ENCODE data around the gene DPH7.
"Not testable (repeated sequence)": the region's sequence is repeated elsewhere in the genome, so short reads cannot be mapped to it uniquely, and the experiment has no call there.

The DPH7 gene

GRCh38 chr9:137515338-137515724 is 63.4 kb downstream of the DPH7 start:
- no peak overlapping the region for H3K4me3 ChIP-seq
- no peak for DNase-seq (ENCODE audit: low spot score)
- H3K27ac ChIP-seq: no peak overlapping the region
- TF ChIP-seq CTCF (IDR thresholded peaks at IDR 0.05): no peak

- no peak for DNase-seq (ENCODE audit: low spot score)
- Histone ChIP-seq H3K27ac (no peak overlapping the region), H3K4me3 (no peak overlapping the region)
- no peak for TF ChIP-seq CTCF (IDR thresholded peaks at IDR 0.05)
These were observed 63.9 kb downstream of the DPH7 start for GRCh38 chr9:137514691-137515337.

- DNase-seq (ENCODE audit: low spot score); H3K4me3 ChIP-seq; H3K27ac ChIP-seq: not testable (repeated sequence)
These were observed 64.7 kb downstream of the DPH7 start for GRCh38 chr9:137513801-137514570.

GRCh38 chr9:137513136-137513535 is 65.6 kb downstream of the DPH7 start:
- not testable (repeated sequence) for H3K4me3 ChIP-seq; DNase-seq (ENCODE audit: low spot score); H3K27ac ChIP-seq

GRCh38 chr9:137511758-137512463 is 66.8 kb downstream of the DPH7 start:
- H3K4me3 ChIP-seq: no peak overlapping the region
- no peak overlapping the region for H3K27ac ChIP-seq
- DNase-seq (ENCODE audit: low spot score): no peak
- no peak for TF ChIP-seq CTCF (IDR thresholded peaks at IDR 0.05)

GRCh38 chr9:137511126-137511525 is 67.6 kb downstream of the DPH7 start:
- DNase-seq (ENCODE audit: low spot score); H3K27ac ChIP-seq: not testable (repeated sequence)

GRCh38 chr9:137509198-137509597 is 69.5 kb downstream of the DPH7 start:
- DNase-seq (ENCODE audit: low spot score): no peak
- no peak overlapping the region for H3K4me3 ChIP-seq
- H3K27ac ChIP-seq: no peak overlapping the region
- no peak for TF ChIP-seq CTCF (IDR thresholded peaks at IDR 0.05)

More at GRCh38 chr9:137511126-137511525, 67.6 kb downstream of the DPH7 start:
- not testable (repeated sequence) for H3K4me3 ChIP-seq

GRCh38 chr9:137506702-137507171 is 72.0 kb downstream of the DPH7 start:
- no peak for TF ChIP-seq CTCF (IDR thresholded peaks at IDR 0.05)
- DNase-seq (ENCODE audit: low spot score): no peak

More at GRCh38 chr9:137506702-137507171, 72.0 kb downstream of the DPH7 start:
- Histone ChIP-seq H3K4me3 (no peak overlapping the region), H3K27ac (no peak overlapping the region)

All from coronary artery (tissue), 2 donors.